ENCODE measurements around the gene TAP2. TPM values are rescaled to one million over a fixed set of nuclear protein-coding genes. Genes with fewer than 3 reads are reported as not detected.

Gene TAP2
- total and polyA plus RNA-seq, 2 experiments from 2014 or later: 4.9 to 102 TPM

DNA sequence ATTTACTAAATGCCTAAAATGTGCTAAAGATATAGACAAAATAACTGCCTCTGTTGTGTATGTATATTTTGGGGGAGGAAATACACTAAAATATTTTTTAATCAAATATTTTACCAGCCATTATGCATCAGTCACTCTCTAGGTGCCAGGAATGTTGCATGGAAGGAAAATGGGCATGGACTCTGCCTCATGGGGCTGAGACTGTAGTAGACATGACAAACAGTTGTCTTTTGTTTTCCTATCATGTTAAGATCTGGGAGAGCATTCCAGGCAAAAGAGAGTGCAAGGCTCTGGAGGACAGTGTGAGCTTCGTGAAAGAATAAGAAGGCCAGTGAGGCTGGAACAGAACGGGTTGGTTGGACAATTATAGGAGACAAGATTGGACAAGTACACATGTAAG is 48.2 kb downstream of the TAP2 start (continued):
- no peak for TF ChIP-seq NANOG (IDR thresholded peaks at IDR 0.05; ENCODE audit: borderline replicate concordance)
- TF ChIP-seq STAT1 (IDR thresholded peaks at IDR 0.05; ENCODE audit: unreplicated experiment): no peak
- no peak for TF ChIP-seq CREB1 (CRISPR knock-in tag; IDR thresholded peaks at IDR 0.05; ENCODE audit: low read depth)

Other genes with a start within 250 kb of the TAP2 start
- gene HLA-DRB1, start 248.9 kb downstream of the TAP2 start, total RNA-seq (2014; rRNA removed; shearing (Covaris generic)): 0.38 and 0.74 TPM in 2 replicates
- 1.5 and 2.7 TPM in 2 replicates for gene HLA-DRB1, start 248.9 kb downstream of the TAP2 start, polyA plus RNA-seq (2016; fragmentation: Nextera tagmentation; extraction: Ambion mirVana)
- not detected in 2 replicates for gene HLA-DQA1, start 201.3 kb downstream of the TAP2 start, total RNA-seq (2014; rRNA removed; shearing (Covaris generic))
- gene HLA-DQA1, start 201.3 kb downstream of the TAP2 start, polyA plus RNA-seq (2016; fragmentation: Nextera tagmentation; extraction: Ambion mirVana): 0.42 and 0.49 TPM in 2 replicates
- gene HLA-DQB1, start 172.1 kb downstream of the TAP2 start, total RNA-seq (2014; rRNA removed; shearing (Covaris generic)): 4.6 and 5.7 TPM in 2 replicates
- gene HLA-DQB1, start 172.1 kb downstream of the TAP2 start, polyA plus RNA-seq (2016; fragmentation: Nextera tagmentation; extraction: Ambion mirVana): 6.5 and 17.3 TPM in 2 replicates
- gene HLA-DQA2, start 97.3 kb downstream of the TAP2 start, total RNA-seq (2014; rRNA removed; shearing (Covaris generic)): not detected in 2 replicates
- not detected in 2 replicates for gene HLA-DQA2, start 97.3 kb downstream of the TAP2 start, polyA plus RNA-seq (2016; fragmentation: Nextera tagmentation; extraction: Ambion mirVana)
- gene HLA-DQB2, start 75.2 kb downstream of the TAP2 start, total RNA-seq (2014; rRNA removed; shearing (Covaris generic)): not detected in 2 replicates
- gene HLA-DQB2, start 75.2 kb downstream of the TAP2 start, polyA plus RNA-seq (2016; fragmentation: Nextera tagmentation; extraction: Ambion mirVana): 0.37 TPM in 1 of 2 replicates, not detected in the other
- 0.23 TPM in 1 of 2 replicates, not detected in the other for gene HLA-DOB, start 21.7 kb downstream of the TAP2 start, total RNA-seq (2014; rRNA removed; shearing (Covaris generic))
- gene HLA-DOB, start 21.7 kb downstream of the TAP2 start, polyA plus RNA-seq (2016; fragmentation: Nextera tagmentation; extraction: Ambion mirVana): not detected in 2 replicates
- gene PSMB8, start 5.3 kb upstream of the TAP2 start, total RNA-seq (2014; rRNA removed; shearing (Covaris generic)): 16.5 and 20.2 TPM in 2 replicates
- gene PSMB8, start 5.3 kb upstream of the TAP2 start, polyA plus RNA-seq (2016; fragmentation: Nextera tagmentation; extraction: Ambion mirVana): 27.1 and 27.6 TPM in 2 replicates
- gene TAP1, start 15.0 kb upstream of the TAP2 start, total RNA-seq (2014; rRNA removed; shearing (Covaris generic)): 16.5 and 22.0 TPM in 2 replicates
- gene TAP1, start 15.0 kb upstream of the TAP2 start, polyA plus RNA-seq (2016; fragmentation: Nextera tagmentation; extraction: Ambion mirVana): 13.8 and 14.2 TPM in 2 replicates
- gene PSMB9, start 15.5 kb upstream of the TAP2 start, total RNA-seq (2014; rRNA removed; shearing (Covaris generic)): 2.8 TPM in 1 of 2 replicates, not detected in the other
- gene PSMB9, start 15.5 kb upstream of the TAP2 start, polyA plus RNA-seq (2016; fragmentation: Nextera tagmentation; extraction: Ambion mirVana): 5.5 and 6.2 TPM in 2 replicates
- 1.3 and 1.6 TPM in 2 replicates for gene HLA-DMB, start 102.3 kb upstream of the TAP2 start, total RNA-seq (2014; rRNA removed; shearing (Covaris generic))
- gene HLA-DMB, start 102.3 kb upstream of the TAP2 start, polyA plus RNA-seq (2016; fragmentation: Nextera tagmentation; extraction: Ambion mirVana): 0.70 and 1.4 TPM in 2 replicates
- gene HLA-DMA, start 114.4 kb upstream of the TAP2 start, total RNA-seq (2014; rRNA removed; shearing (Covaris generic)): 3.5 and 5.2 TPM in 2 replicates
- gene HLA-DMA, start 114.4 kb upstream of the TAP2 start, polyA plus RNA-seq (2016; fragmentation: Nextera tagmentation; extraction: Ambion mirVana): 6.2 and 8.1 TPM in 2 replicates
- gene BRD2, start 129.9 kb upstream of the TAP2 start, total RNA-seq (2014; rRNA removed; shearing (Covaris generic)): 169 and 182 TPM in 2 replicates
- gene BRD2, start 129.9 kb upstream of the TAP2 start, polyA plus RNA-seq (2016; fragmentation: Nextera tagmentation; extraction: Ambion mirVana): 81.9 and 84.9 TPM in 2 replicates
- gene HLA-DOA, start 170.9 kb upstream of the TAP2 start, total RNA-seq (2014; rRNA removed; shearing (Covaris generic)): 30.5 and 34.2 TPM in 2 replicates
- gene HLA-DOA, start 170.9 kb upstream of the TAP2 start, polyA plus RNA-seq (2016; fragmentation: Nextera tagmentation; extraction: Ambion mirVana): 4.8 TPM in 2 replicates
- gene HLA-DPA1, start 234.9 kb upstream of the TAP2 start, total RNA-seq (2014; rRNA removed; shearing (Covaris generic)): 6.6 and 6.9 TPM in 2 replicates
- 3.9 and 4.1 TPM in 2 replicates for gene HLA-DPA1, start 234.9 kb upstream of the TAP2 start, polyA plus RNA-seq (2016; fragmentation: Nextera tagmentation; extraction: Ambion mirVana)
- gene HLA-DPB1, start 237.3 kb upstream of the TAP2 start, total RNA-seq (2014; rRNA removed; shearing (Covaris generic)): 32.1 and 37.6 TPM in 2 replicates
- gene HLA-DPB1, start 237.3 kb upstream of the TAP2 start, polyA plus RNA-seq (2016; fragmentation: Nextera tagmentation; extraction: Ambion mirVana): 19.8 and 22.0 TPM in 2 replicates

Data from GM23338 (cell line).